Breast epithelium (tissue), 3 donors: ENCODE measurements around the gene HHIP.

Experiments
- CTCF ChIP-seq, 3 donors: fragments of 450-650 bp; IDR thresholded peaks; one replicate each; pipeline ENCODE4 v1.5.1; 2016 to 2017; ENCODE audit warnings: antibody characterized with exemption in 3 of 3, mild to moderate bottlenecking in 3 of 3, moderate library complexity in 3 of 3
- POLR2A ChIP-seq: fragments of 450-650 bp; IDR thresholded peaks from one replicate; pipeline ENCODE4 v1.6.1; 2016; ENCODE audit warnings: antibody characterized with exemption, mild to moderate bottlenecking, moderate library complexity
- POLR2AphosphoS5 ChIP-seq, 3 donors: sonication (generic); formaldehyde crosslinking; IDR thresholded peaks; one replicate each; pipeline ENCODE4 v1.6.1; 2017; ENCODE audit warnings: antibody characterized with exemption in 3 of 3

GRCh38 chr4:144715230-144715629 is 69.3 kb downstream of the HHIP start:
- TF ChIP-seq CTCF (IDR thresholded peaks at IDR 0.05): no peak
- no peak for TF ChIP-seq POLR2A
- no peak for TF ChIP-seq POLR2AphosphoS5 (IDR thresholded peaks at IDR 0.05)
